GM12865 (cell line): Measurements from ENCODE around the gene LARGE1.

Experiments used
- DNase-seq: peaks from one replicate; pipeline ENCODE4 v3.0.0; 2010; ENCODE audit warnings: low read depth
- H3K4me3 ChIP-seq: 2 replicates; pipeline ENCODE4 v1.5.1; 2011; ENCODE audit warnings: mild to moderate bottlenecking, low read depth, low read length, control low read depth
- TF ChIP-seq, protein P1 (sequence below): IDR thresholded peaks from 2 replicates; pipeline ENCODE4 v1.5.1; 2011; ENCODE audit warnings: low read length, control low read depth, low read depth, inconsistent platforms; ENCODE audit not compliant: insufficient read depth; ENCODE audit errors: missing control alignments

LARGE1 gene

DNA sequence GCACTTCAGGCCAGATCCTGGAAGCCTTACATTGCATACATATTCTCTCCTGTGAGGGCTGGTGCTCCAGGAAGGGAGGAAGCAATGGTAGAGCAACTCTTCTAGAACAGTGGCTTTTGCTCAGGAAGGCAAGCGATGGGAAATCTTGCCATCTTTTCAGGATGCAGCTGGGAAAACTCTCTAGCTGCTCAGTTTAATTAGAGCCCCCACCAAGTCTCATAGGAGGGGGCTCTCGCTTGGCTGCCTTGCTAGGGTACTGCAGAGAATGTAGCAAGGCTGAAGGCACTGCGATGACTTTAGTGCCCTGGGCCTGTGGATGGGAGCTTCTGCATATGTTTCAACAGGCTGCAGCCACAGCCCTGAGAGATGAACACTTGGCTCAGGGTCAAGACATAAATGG is 504.9 kb downstream of the LARGE1 start:
- TF ChIP-seq, protein P1, sequence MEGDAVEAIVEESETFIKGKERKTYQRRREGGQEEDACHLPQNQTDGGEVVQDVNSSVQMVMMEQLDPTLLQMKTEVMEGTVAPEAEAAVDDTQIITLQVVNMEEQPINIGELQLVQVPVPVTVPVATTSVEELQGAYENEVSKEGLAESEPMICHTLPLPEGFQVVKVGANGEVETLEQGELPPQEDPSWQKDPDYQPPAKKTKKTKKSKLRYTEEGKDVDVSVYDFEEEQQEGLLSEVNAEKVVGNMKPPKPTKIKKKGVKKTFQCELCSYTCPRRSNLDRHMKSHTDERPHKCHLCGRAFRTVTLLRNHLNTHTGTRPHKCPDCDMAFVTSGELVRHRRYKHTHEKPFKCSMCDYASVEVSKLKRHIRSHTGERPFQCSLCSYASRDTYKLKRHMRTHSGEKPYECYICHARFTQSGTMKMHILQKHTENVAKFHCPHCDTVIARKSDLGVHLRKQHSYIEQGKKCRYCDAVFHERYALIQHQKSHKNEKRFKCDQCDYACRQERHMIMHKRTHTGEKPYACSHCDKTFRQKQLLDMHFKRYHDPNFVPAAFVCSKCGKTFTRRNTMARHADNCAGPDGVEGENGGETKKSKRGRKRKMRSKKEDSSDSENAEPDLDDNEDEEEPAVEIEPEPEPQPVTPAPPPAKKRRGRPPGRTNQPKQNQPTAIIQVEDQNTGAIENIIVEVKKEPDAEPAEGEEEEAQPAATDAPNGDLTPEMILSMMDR = no peak
- H3K4me3 ChIP-seq = no peak overlapping the region
- no peak for DNase-seq

DNA sequence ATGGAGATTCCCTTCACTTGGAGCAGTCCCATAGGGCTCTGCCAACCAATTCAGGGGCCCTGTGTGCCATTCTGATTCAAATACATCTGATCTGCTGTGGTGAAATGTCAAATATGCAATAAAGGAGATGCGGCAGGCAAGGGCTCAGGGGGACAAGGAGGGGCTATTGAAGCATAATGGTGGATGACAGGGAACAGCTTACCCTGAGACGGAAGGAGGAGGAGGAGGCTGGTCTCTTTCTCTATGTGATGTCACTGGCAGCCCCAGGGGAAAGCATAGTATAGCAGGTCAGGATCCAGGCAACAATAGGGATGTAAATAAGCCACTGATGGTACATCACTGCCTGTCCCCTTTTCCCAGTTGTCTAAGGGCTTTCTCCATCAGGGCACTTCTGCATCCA is 511.2 kb downstream of the LARGE1 start:
- TF ChIP-seq, protein P1 = no peak
- DNase-seq = no peak
- no peak overlapping the region for H3K4me3 ChIP-seq

DNA sequence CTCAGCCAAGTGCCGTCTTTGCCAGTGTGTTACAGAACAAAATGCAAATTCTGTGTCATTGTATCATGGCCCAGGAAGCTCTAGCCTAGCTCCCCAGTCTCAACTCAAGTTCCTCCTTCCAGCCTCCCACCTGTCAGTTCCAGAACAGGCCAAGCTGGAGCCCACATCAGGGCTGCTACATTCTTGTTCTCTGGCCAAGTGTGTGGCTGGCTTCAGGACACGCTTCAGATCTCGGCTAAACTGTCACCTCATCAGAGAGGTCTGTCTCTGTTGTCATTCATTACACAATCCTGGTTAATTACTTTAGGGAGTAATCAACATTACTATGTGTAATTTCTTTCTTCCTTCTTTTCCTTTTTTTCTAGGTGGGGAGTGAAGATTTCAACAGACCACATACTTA is 515.1 kb downstream of the LARGE1 start:
- TF ChIP-seq, protein P1 = no peak
- no peak for DNase-seq
- no peak overlapping the region for H3K4me3 ChIP-seq

DNA sequence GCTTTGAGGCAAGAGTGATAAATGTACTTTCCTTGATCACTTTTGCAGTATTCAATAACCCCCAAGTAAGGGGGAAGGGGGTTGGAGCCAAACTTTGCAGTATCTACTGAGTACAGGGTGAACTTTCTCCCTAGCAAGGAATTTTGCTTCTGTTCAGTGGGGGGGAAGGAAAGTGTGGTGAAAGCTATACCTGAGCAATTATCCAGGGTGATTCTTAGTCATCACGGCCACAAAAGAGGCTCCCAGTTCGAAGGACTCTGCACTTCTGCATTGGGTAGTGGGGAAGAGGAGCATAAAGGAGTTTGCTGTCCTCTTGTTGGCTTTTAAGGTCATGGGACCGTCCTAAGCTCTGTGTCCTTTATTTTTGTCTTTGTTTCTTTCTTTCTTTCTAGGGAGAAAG is 515.6 kb downstream of the LARGE1 start:
- DNase-seq = no peak
- H3K4me3 ChIP-seq = no peak overlapping the region
- TF ChIP-seq, protein P1 = no peak

DNA sequence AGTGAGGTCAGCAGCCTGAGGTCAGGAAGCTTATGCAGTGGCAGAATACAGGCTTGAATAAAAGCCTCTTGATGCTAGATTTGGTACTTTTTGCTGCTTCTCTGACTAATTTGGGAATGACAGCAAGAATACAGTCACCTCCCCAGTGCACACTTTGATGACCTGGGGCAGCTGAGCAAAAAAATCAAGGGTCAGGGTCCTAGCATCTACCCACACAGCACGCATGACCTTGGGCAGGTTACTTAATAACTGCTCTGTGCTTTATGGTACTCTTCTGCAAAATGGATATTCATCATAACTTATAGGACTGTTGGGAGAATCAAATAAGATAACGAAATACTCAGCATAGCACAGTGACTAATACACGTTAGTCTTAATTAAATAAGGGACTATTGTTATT is 518.0 kb downstream of the LARGE1 start:
- DNase-seq = no peak
- TF ChIP-seq, protein P1 = no peak
- no peak overlapping the region for H3K4me3 ChIP-seq

DNA sequence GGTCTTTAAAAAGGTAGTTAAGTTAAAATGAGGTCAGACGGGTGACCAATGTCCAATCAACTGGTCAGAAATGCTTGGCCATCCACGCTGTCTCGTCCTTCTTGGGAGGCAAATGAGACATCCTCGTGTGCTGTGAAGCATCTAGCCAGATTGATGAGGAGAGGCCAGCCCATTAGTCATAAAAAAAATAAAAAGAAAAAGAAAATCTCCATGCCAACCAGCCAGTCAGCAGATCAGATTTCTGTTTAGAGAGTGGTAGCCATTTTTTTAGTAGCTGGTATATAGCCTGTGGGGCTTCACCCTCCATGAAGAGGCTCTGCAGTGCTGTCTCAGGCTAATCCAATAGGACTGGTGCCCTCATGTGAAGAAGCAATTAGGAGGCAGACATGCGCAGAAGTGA is 519.0 kb downstream of the LARGE1 start:
- DNase-seq = no peak
- H3K4me3 ChIP-seq = no peak overlapping the region
- TF ChIP-seq, protein P1 = no peak

DNA sequence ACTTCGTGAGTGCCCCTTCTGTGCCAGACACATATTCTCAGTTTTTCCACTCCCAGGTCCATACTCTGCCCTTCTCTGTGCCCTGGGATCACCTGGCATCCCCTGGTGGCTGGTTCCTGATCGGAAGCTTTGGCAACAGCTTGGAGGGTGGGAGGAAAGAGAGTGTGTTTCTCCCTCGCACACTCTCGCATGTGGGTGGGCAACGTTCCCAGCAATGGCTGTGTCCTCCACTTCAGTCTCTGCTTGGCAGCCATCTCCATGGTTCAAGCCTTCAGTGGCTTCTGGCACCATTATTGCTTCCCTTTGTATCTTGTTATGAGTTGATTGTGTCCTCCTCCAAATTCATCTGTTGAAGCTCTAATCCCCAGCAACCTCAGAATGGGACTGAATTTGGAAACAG is 519.4 kb downstream of the LARGE1 start:
- no peak for DNase-seq
- TF ChIP-seq, protein P1 = no peak
- H3K4me3 ChIP-seq = no peak overlapping the region
